Measurements from ENCODE around the gene CNIH1.

DNA sequence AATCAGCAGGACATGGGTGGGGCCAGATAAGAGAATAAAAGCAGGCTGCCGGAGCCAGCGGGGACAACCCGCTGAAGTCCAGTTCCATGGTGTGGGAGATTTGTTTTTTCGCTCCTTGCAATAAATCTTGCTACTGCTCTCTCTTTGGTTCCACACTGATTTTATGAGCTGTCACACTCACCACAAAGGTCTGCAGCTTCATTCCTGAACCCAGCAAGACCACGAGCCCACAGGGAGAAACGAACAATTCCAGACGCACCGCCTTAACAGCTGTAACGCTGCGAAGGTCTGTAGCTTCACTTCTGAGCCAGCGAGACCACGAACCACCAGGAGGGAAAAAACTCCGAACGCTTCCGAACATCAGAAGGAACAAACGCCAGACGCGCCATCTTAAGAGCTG is 2.8 kb upstream of the CNIH1 start:
- TF ChIP-seq POLR2AphosphoS5 (IDR thresholded peaks at IDR 0.05) (no peak), POLR2A (IDR thresholded peaks at IDR 0.05) (no peak)

Data from suprapubic skin (tissue), 4 donors.